Posterior cingulate gyrus (tissue), 11 donors: ENCODE results near the gene TSC22D2.

Source experiments
- DNase-seq, 10 donors: peaks; one replicate each; pipeline versions ENCODE4 v3.0.0 to v3.0.0-alpha.2; 2020 to 2021; ENCODE audit warnings: mixed read lengths in 3 of 10
- intact Hi-C: fragments of 100-400 bp; cut with DNase I; formaldehyde crosslinking; loops from one replicate; pipeline ENCODE4 v1.15.1; 2023

Gene TSC22D2

GRCh38 chr3:150436161-150436560 lies 28.1 kb downstream of the TSC22D2 start:
- intact Hi-C loops: no loop called here
- DNase-seq: no peak

GRCh38 chr3:150439657-150440056 lies 31.6 kb downstream of the TSC22D2 start:
- DNase-seq: no peak
- intact Hi-C loops: no loop called here

GRCh38 chr3:150443331-150443741 lies 35.2 kb downstream of the TSC22D2 start:
- no peak for DNase-seq
- intact Hi-C loops: no loop called here

GRCh38 chr3:150444371-150444770 lies 36.3 kb downstream of the TSC22D2 start:
- intact Hi-C loops: no loop called here
- no peak for DNase-seq

- DNase-seq: no peak
- intact Hi-C loops: no loop called here
These were observed 38.4 kb downstream of the TSC22D2 start for GRCh38 chr3:150446470-150446977.

- intact Hi-C loops: no loop called here
These were observed 39.0 kb downstream of the TSC22D2 start for GRCh38 chr3:150447084-150447483.

GRCh38 chr3:150447631-150448465 lies 39.8 kb downstream of the TSC22D2 start:
- intact Hi-C loops: no loop called here
- DNase-seq: no peak

More at GRCh38 chr3:150447084-150447483, 39.0 kb downstream of the TSC22D2 start:
- DNase-seq: no peak

- intact Hi-C loops: no loop called here
- DNase-seq: no peak
These were observed 41.1 kb downstream of the TSC22D2 start for GRCh38 chr3:150449169-150449721.

- no peak for DNase-seq
- intact Hi-C loops: no loop called here
These were observed 42.8 kb downstream of the TSC22D2 start for GRCh38 chr3:150450916-150451315.

GRCh38 chr3:150451329-150452048 lies 43.4 kb downstream of the TSC22D2 start:
- intact Hi-C loops: no loop called here
- no peak for DNase-seq

- intact Hi-C loops: no loop called here
- no peak for DNase-seq
These were observed 45.3 kb downstream of the TSC22D2 start for GRCh38 chr3:150453353-150453752.

- intact Hi-C loops: no loop called here
- DNase-seq: no peak
These were observed 46.0 kb downstream of the TSC22D2 start for GRCh38 chr3:150454085-150454484.

- no peak for DNase-seq
- intact Hi-C loops: no loop called here
These were observed 46.5 kb downstream of the TSC22D2 start for GRCh38 chr3:150454622-150455021.

GRCh38 chr3:150455341-150455740 lies 47.2 kb downstream of the TSC22D2 start:
- DNase-seq: no peak
- intact Hi-C loops: no loop called here

GRCh38 chr3:150458001-150458400 lies 49.9 kb downstream of the TSC22D2 start:
- intact Hi-C loops: no loop called here
- no peak for DNase-seq

- intact Hi-C loops: no loop called here
- DNase-seq: no peak
These were observed 52.4 kb downstream of the TSC22D2 start for GRCh38 chr3:150460484-150460883.

- DNase-seq: no peak
- intact Hi-C loops: no loop called here
These were observed 53.3 kb downstream of the TSC22D2 start for GRCh38 chr3:150461399-150461798.

GRCh38 chr3:150462108-150462507 lies 54.0 kb downstream of the TSC22D2 start:
- no peak for DNase-seq
- intact Hi-C loops: no loop called here

- no peak for DNase-seq
- intact Hi-C loops: no loop called here
These were observed 56.6 kb downstream of the TSC22D2 start for GRCh38 chr3:150464684-150465083.

- intact Hi-C loops: no loop called here
These were observed 59.3 kb downstream of the TSC22D2 start for GRCh38 chr3:150467381-150467780.

More at GRCh38 chr3:150467381-150467780, 59.3 kb downstream of the TSC22D2 start:
- no peak for DNase-seq
